Hematopoietic multipotent progenitor cell treated with erythropoietin and hydrocortisone succinate and interleukin-3 and kit ligand, for 6 days (in vitro differentiated cells): ENCODE measurements around the gene MIEN1.
"Not testable (repeated sequence)": the region's sequence is repeated elsewhere in the genome, so short reads cannot be mapped to it uniquely, and the experiment has no call there.

ENCODE experiments used
- DNase-seq: peaks from one replicate; pipeline ENCODE4 v3.0.0-alpha.2; 2015

The MIEN1 gene

DNA sequence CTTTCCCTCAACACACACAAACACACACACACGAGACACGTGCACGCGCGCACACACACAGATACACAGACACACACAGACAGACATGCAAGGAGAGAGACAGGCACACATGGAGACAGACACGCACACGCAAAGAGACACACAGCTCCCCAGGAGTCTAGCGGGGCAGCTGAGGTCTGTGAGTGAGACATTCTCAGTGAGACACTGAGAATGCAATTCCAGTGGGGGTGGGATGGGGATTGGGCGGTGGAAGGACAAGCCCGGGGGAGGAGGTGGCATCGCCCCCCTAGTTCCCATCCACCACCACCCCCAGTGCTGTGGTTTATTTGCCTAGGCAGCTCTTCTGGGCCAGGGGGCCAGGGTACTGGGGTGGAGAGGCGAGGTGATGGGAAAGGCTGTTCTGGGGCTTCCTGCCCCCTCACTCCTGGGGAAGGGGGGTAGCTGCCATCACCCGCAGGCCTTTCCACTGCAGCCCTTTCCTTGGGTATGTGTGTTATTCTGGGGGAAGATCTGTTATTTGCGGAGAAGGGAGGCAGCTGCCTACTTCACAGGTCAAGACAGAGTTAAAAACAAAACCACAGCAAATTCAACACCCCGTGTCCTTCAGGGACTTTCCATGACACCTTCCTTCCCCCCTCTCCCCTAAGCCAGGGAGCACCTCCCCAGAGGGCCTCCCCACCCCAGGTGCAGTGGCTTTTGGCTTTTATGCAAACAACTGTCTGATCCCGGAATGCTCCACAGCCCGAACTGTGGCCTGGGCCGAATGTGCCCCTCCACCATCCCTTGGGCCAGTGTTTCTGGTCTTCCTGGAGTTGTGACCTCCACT is 25.4 kb upstream of the MIEN1 start:
- DNase-seq, result no peak

DNA sequence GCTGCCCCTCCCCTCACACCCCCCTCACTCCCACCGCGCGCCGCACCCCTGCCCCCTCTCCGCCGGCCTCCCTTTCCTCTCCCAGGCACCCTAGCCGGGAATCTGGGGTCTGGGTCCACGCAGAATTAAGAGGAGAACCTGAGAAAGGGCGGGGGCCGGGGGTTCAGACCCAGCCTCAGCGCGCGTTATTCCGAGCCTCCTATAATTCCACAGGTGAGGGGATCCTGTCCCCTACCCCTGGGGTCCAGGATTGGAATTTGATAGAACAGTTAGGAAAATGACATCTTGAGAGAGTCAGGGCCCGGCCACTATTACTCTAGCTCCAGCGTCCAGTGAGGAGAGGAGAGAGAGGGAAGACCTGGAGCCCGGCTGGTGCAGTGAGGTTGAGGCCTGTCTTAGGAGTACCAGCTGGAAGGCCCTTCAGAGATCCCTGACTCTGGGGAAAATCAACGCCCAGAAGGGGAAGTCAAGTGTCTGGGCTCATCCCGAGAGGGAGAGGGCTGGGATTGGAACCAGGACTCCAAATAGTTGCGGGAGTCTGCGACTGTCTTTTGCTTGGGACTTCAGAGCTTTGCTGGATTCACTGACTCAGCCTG is 24.7 kb upstream of the MIEN1 start:
- DNase-seq, result peak; percentile 39

- DNase-seq, result peak; percentile 96
Observed at GRCh38 chr17:39754161-39754957, 24.0 kb upstream of the MIEN1 start.

DNA sequence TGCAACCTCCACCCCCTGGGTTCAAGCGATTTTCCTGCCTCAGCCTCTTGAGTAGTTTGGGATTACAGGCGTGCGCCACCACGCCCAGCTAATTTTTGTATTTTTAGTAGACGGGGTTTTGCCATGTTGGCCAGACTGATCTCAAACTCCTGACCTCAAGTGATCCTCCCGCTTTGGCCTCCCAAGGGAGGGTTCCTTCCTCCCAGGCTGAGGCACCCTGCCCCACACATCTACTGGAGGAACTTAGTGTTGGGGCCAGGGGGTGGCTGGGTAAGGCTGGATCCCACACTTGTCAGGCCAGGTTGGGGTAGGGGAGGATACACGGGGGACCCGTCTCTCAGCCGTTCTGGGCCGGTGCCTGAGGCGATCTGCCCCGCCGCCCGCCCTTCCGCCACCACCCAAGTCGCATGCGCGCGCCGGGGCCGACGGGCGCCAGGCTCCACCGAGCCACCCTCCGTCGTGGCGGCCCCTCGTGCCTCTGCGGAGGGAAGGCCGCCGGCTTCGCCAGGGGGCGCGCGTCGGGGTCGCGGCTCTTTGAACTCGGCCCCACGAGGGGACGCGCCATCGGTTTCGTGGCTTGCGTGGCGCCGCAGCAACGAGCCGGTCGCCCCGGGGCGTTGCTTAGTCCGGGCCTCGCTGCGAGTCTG is 23.3 kb upstream of the MIEN1 start:
- peak; percentile 68 for DNase-seq

DNA sequence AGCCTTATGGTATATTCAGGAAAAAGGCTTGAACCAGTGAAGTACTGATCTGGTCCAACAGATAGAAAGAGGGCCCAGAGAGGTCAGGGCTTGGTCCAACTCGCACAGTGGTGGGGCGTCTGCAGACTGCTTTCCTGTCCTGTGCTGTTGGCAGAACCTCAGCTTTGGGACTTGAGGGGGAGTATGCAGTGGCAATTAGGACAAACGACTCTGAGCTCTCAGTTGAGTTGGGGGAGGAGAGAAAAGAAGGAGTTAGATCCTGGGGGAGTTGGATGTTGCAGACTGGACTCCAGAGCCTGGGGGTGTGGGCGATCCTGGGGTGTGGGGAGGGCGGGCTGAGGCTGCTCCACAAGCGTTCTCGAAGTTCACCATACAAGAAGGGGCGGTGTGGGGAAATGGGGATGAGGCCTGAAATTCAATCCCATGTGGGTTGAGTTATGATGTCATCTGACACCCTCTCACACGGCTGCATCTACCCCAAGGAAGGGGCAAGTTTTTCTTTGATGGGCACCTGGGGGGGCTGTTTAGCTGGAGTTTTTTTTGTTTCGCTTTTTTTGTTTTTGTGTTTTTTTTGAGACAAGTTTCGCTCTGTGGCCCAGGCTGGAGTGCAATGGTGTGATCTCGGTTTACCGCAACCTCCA is 22.0 kb upstream of the MIEN1 start:
- DNase-seq, result no peak

DNA sequence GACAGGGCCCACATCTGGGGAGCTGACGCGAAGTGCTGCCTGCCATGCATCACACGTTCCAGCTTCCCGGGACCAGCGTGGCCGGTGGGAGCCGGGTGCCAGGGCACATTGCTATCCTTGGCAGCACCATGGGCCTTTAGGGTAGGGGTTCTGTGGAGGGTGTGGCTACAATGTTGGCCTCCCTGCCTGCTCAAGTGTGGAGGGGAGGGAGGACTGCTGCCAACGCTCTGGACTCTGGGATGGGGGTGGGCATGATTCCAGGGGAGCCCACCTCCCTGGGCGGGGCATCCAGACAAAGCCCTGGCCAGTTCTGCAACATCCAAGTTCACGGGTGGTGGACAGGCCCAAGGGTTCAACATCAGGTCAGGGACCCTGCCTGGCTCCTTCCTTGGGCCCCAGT is 21.3 kb upstream of the MIEN1 start:
- DNase-seq, result no peak

- DNase-seq, result no peak
Observed at GRCh38 chr17:39751016-39751543, 20.7 kb upstream of the MIEN1 start.

GRCh38 chr17:39750131-39751015 is 20.0 kb upstream of the MIEN1 start:
- no peak for DNase-seq

- DNase-seq, result not testable (repeated sequence)
Observed at GRCh38 chr17:39748444-39749034, 18.2 kb upstream of the MIEN1 start.

GRCh38 chr17:39747745-39748144 is 17.4 kb upstream of the MIEN1 start:
- no peak for DNase-seq

DNA sequence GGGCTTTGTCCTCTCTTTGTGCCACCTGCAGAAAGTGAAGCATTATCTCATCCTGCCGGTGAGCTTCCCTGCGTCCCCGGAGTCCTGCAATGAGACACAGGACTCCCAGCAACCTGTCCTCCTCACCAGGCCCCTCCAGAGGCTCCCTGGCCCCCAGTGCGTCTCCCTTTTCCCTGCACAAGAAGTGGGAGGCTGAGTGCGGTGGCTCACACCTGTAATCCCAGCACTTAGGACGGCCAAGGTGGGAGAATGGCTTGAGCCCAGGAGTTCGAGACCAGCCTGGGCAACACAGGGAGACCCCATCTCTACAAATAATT is 15.8 kb upstream of the MIEN1 start:
- DNase-seq, result no peak

DNA sequence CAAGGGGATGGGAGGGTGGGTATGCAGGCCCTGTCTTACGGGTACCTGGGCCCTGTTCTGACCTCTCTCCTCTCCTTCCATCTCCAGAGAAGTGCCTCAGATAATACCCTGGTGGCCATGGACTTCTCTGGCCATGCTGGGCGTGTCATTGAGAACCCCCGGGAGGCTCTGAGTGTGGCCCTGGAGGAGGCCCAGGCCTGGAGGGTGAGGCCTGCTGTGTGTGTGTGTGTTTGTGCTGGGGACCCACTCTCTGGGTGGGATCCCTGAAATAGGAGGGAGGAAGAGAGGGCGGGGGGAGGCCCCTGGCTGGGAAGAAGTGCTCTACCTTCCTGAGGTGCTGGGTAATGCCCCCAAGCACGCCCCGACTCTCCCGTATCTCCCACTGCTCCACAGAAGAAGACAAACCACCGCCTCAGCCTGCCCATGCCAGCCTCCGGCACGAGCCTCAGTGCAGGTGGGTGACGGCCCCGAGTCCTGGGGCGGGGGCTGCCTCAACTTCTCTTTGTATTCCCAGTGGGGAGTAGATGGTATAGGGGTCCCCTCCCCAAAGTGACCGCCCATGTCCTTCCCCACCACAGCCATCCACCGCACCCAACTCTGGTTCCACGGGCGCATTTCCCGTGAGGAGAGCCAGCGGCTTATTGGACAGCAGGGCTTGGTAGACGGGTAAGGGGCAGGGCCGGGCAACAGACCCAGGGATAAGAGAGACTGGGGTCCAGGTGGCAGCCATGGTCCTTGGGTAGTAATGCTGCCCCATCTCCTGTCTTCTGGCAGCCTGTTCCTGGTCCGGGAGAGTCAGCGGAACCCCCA is 15.2 kb upstream of the MIEN1 start:
- no peak for DNase-seq

- DNase-seq, result no peak
Observed at GRCh38 chr17:39744836-39745215, 14.5 kb upstream of the MIEN1 start.

DNA sequence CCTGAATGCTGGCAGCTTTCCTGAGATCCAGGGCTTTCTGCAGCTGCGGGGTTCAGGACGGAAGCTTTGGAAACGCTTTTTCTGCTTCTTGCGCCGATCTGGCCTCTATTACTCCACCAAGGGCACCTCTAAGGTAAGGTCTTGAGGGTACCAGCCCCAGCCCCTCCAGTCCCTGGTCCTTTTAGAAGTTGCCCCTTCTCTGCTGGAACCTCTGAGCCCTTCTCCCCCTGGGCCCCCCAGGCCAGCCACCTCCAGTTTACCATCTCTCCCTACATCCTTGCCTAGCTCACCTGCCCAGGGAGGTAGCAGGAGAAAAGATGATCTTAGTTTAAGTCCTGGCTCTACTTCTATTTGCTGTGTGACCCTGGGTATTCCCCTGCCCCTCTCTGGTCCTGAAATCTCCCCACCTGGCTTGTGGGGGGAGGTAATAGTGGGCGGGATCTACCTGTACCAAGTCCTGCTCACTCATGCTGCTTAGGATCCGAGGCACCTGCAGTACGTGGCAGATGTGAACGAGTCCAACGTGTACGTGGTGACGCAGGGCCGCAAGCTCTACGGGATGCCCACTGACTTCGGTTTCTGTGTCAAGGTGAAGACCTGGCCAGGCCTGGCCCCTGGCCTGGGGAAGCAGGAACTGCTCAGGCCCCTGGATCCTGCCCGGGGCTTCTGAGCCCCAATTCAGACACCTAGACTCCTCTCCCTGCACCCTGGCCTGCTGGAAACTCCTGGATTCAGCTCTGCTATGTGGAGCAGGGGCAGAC is 13.9 kb upstream of the MIEN1 start:
- no peak for DNase-seq

DNA sequence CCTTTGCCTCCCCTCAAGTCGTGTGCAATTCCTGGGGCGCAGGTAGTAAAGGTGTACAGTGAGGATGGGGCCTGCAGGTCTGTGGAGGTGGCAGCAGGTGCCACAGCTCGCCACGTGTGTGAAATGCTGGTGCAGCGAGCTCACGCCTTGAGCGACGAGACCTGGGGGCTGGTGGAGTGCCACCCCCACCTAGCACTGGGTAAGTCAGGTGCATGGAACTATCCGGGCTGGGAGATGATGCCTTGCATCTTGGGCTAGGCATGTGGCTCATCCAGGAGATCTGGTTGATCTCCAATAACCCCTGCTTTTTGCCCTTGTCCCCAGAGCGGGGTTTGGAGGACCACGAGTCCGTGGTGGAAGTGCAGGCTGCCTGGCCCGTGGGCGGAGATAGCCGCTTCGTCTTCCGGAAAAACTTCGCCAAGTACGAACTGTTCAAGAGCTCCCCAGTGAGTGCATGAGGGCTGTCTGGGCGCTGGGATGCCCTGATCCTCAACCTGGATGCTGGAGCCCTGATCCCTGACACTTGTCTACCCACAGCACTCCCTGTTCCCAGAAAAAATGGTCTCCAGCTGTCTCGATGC is 12.6 kb upstream of the MIEN1 start:
- no peak for DNase-seq

- no peak for DNase-seq
Observed at GRCh38 chr17:39742126-39742855, 12.0 kb upstream of the MIEN1 start.

DNA sequence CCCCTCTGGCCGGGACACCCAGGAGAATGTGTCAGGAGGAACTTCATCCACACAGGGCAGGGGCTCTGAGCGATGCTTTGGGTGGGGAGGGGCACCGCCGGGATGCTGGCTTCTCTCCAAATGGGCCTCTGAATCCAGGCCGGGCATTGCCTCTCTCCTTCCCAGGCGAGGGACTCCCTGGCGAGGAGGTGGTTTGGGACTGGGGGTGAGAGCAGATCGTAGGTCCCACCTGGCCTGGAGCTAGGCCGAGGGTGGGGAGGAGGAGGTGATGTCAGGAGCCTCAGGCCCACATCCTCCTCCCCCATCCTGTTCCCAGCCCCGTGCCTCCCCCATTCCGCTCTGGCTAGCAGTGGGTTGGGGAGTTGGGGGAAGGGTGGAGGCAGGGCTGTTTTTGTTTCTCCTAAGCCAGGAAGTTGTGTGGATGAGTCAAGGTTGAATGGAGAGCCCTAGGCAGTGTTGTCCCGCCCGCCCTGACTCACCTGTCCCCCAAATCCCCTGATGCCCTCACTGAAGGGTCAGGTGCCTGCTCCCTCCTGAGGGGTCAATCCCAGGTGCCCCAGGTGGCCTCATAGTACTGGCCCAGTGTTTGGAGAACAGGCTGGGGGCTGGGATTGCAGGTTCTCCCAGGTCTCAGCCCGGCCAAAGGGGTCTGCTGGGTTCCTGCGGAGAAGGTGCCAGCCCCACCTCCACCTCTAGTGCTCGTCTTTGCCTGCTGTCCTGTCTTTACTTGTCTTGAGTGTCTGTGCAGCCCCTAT is 10.2 kb upstream of the MIEN1 start:
- no peak for DNase-seq

GRCh38 chr17:39739885-39740356 is 9.6 kb upstream of the MIEN1 start:
- no peak for DNase-seq
